Endothelial cell of umbilical vein (primary cell): Measurements from ENCODE around the gene RSPH1. TPM values are rescaled to one million over a fixed set of nuclear protein-coding genes. Genes with fewer than 3 reads are reported as not detected.

ENCODE experiments used
- BruUV-seq: library from RNA; stranded (reverse); fragments of 400-500 nt; replicated peaks from 2 replicates; lab custom pipeline; 2021; lab: Mats Ljungman, UMichigan
- CTCF ChIA-PET: fragments of 300-600, 350-600 bp; sonication (Branson Sonifier 250); formaldehyde crosslinking; loops from one replicate; lab custom pipeline; 2021; ENCODE audit warnings: antibody characterized with exemption, inconsistent platforms; lab: Charles Lee
- POLR2A ChIA-PET: fragments of 300-600, 350-600 bp; sonication (Branson Sonifier 250); formaldehyde crosslinking; loops from one replicate; lab custom pipeline; 2021; ENCODE audit warnings: antibody characterized with exemption, inconsistent platforms; lab: Charles Lee
- DNase-seq: peaks from one replicate; pipeline ENCODE4 v3.0.0-alpha.2; 2011; ENCODE audit warnings: low read depth, low spot score
- FAIRE-seq: peaks from 2 replicates; lab custom pipeline; 2011; peaks lifted over from hg19 to GRCh38; lab: Jason Lieb, UNC
- H2AFZ ChIP-seq: 2 replicates; pipeline ENCODE4 v1.6.0; 2012; ENCODE audit warnings: low read depth, low read length, control low read depth, inconsistent platforms
- H3K27ac ChIP-seq: 2 replicates; pipeline ENCODE4 v1.5.1; 2011; ENCODE audit warnings: low read depth, mild to moderate bottlenecking, control low read depth, low read length, moderate library complexity; ENCODE audit not compliant: insufficient read depth
- H3K27me3 ChIP-seq, 2 experiments: 2 replicates each; pipeline versions ENCODE4 v1.6.0 to v1.6.1; 2011; ENCODE audit warnings: low read length in 2 of 2, mixed read lengths in 1 of 2; ENCODE audit not compliant: control insufficient read depth in 2 of 2, insufficient read depth in 2 of 2
- H3K36me3 ChIP-seq, 2 experiments: 2 replicates in 1 of 2; 3 replicates in 1 of 2; pipeline ENCODE4 v1.5.1; 2011; ENCODE audit warnings: low read length in 2 of 2, mild to moderate bottlenecking in 1 of 2, moderate library complexity in 1 of 2; ENCODE audit not compliant: control insufficient read depth in 2 of 2, insufficient read depth in 2 of 2; ENCODE audit errors: extremely low read depth in 1 of 2
- H3K4me1 ChIP-seq: 3 replicates; pipeline ENCODE4 v1.5.1; 2011; ENCODE audit warnings: mild to moderate bottlenecking, low read length; ENCODE audit not compliant: control insufficient read depth, insufficient read depth; ENCODE audit errors: extremely low read depth
- H3K4me2 ChIP-seq: 2 replicates; pipeline ENCODE4 v1.6.1; 2011; ENCODE audit warnings: low read length, control low read depth, mixed read lengths; ENCODE audit not compliant: insufficient read depth
- H3K4me3 ChIP-seq, 3 experiments: fragments of 200-600 bp in 1 of 3; sonication (generic), shearing (Covaris generic) in 1 of 3; replicated peaks in 1 of 3; 2 replicates each; pipeline ENCODE4 v1.5.1; 2011 to 2016; ENCODE audit warnings: control low read depth in 3 of 3, low read length in 3 of 3, mild to moderate bottlenecking in 2 of 3, inconsistent platforms in 1 of 3, low read depth in 1 of 3, moderate library complexity in 1 of 3; ENCODE audit not compliant: insufficient read depth in 1 of 3
- H3K79me2 ChIP-seq: 2 replicates; pipeline ENCODE4 v1.6.0; 2012; ENCODE audit warnings: low read length, inconsistent platforms; ENCODE audit not compliant: control insufficient read depth, insufficient read depth
- H3K9ac ChIP-seq: replicated peaks from 2 replicates; pipeline ENCODE3; 2011; ENCODE audit warnings: low read length, control low read depth; ENCODE audit not compliant: insufficient read depth; ENCODE audit errors: extremely low read depth
- H3K9me1 ChIP-seq: replicated peaks from 3 replicates; pipeline ENCODE4 v1.6.0; 2011; ENCODE audit warnings: mild to moderate bottlenecking, low read length; ENCODE audit not compliant: control insufficient read depth, insufficient read depth; ENCODE audit errors: extremely low read depth
- H3K9me3 ChIP-seq: replicated peaks from 2 replicates; pipeline ENCODE4 v1.5.1; 2012; ENCODE audit warnings: low read length, inconsistent platforms; ENCODE audit not compliant: control insufficient read depth, insufficient read depth
- H4K20me1 ChIP-seq: replicated peaks from 2 replicates; pipeline ENCODE3; 2011; ENCODE audit warnings: mild to moderate bottlenecking, low read length; ENCODE audit not compliant: control insufficient read depth, insufficient read depth; ENCODE audit errors: extremely low read depth
- EZH2 ChIP-seq: IDR thresholded peaks from 2 replicates; pipeline ENCODE4 v1.6.1; 2012; ENCODE audit warnings: borderline replicate concordance, low read depth, mild to moderate bottlenecking, moderate library complexity, low read length, inconsistent platforms; ENCODE audit not compliant: severe bottlenecking
- FOS ChIP-seq: IDR thresholded peaks from 2 replicates; pipeline ENCODE4 v1.6.1; 2011; ENCODE audit warnings: mild to moderate bottlenecking, low read length, moderate library complexity, borderline replicate concordance; ENCODE audit not compliant: insufficient read depth
- GATA2 ChIP-seq: IDR thresholded peaks from 2 replicates; pipeline ENCODE4 v1.7.0; 2011; ENCODE audit warnings: low read depth, mild to moderate bottlenecking, moderate library complexity, mixed read lengths, low read length; ENCODE audit not compliant: insufficient read length, insufficient read depth
- JUN ChIP-seq: IDR thresholded peaks from 2 replicates; pipeline ENCODE4 v1.6.1; 2011; ENCODE audit warnings: borderline replicate concordance, low read depth; ENCODE audit not compliant: insufficient read length, insufficient read depth
- MYC ChIP-seq: IDR thresholded peaks from one replicate; pipeline ENCODE4 v1.6.1; 2011; ENCODE audit warnings: mild to moderate bottlenecking, low read depth, low read length
- POLR2A ChIP-seq: IDR thresholded peaks from 2 replicates; pipeline ENCODE4 v1.6.1; 2012; ENCODE audit warnings: low read depth, mild to moderate bottlenecking, control low read depth, low read length
- POLR2AphosphoS5 ChIP-seq: IDR thresholded peaks from 2 replicates; pipeline ENCODE4 v1.6.1; 2012; ENCODE audit warnings: low read depth, mild to moderate bottlenecking, control low read depth, low read length, moderate library complexity; ENCODE audit not compliant: insufficient read depth
- dilution Hi-C: fragments of 300-500 bp; cut with MboI; formaldehyde crosslinking; loops from one replicate; pipeline ENCODE4 v1.15.0; 2019; ENCODE audit warnings: low sequenced_read_pairs; ENCODE audit not compliant: extremely low pct_ligation_motif_present
- intact Hi-C: fragments of 100-400 bp; cut with micrococcal nuclease; formaldehyde crosslinking; loops from one replicate; pipeline ENCODE4 v1.10.0; 2022
- polyA plus RNA-seq, 4 experiments: library from polyadenylated mRNA; depleted of rRNA in 3 of 4; stranded (reverse) in 3 of 4; unstranded in 1 of 4; fragments of >200 nt; gene quantifications; 2 replicates each; pipeline versions ENCODE4 v1.2.1 to v1.2.3, GENCODE V29; 2011 to 2012; ENCODE audit warnings: missing spikeins in 1 of 4
- total RNA-seq: library from RNA; stranded (reverse); gene quantifications from 2 replicates; pipeline ENCODE4 v1.2.3, GENCODE V29; 2021
- TF ChIP-seq, protein P1 (sequence below): IDR thresholded peaks from 2 replicates; pipeline ENCODE4 v1.6.1; 2011; ENCODE audit not compliant: insufficient read depth, insufficient read length
- TF ChIP-seq, protein P2 (sequence below), 2 donors: IDR thresholded peaks; 1 replicate in 1 of 2; 2 replicates in 1 of 2; pipeline ENCODE4 v1.5.1; 2011; ENCODE audit warnings: low read length in 2 of 2, mild to moderate bottlenecking in 2 of 2, moderate library complexity in 2 of 2, control low read depth in 1 of 2, inconsistent platforms in 1 of 2, low read depth in 1 of 2; ENCODE audit not compliant: insufficient read depth in 1 of 2; ENCODE audit errors: extremely low read depth in 1 of 2

RSPH1 gene
- total and polyA plus RNA-seq, 2 donors (not counting 3 experiments of a cell fraction or from before 2014, with no cell fraction given): 0.08 TPM; not detected in 1

DNA sequence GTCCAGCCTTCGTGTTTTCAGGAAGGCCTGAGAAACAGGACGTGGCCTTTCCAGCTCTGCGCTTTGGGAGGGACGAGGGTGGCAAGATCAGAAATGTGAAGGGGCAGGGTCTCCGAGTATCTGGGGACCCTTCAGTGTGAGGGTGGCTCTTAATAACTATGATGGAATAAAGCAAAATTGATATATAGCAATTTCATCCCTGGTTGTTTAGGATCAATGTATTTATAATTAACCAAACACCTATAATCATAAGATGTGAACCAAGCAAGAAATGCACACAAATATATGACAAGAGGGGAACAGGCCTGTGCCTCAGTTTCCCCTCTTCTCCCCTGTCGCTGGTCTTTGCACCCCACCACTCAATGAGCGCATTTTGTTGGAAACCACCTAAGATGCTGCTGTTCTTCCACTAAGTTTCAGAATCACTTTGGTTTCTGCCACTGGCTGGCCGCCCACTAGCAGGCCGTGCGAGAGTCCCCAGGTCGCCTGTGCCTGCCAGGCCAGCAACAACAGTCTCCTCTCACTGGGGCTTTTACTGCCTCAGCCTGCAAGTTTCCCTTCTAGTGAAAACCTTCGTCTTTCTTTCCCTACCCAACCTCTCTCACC, 55.7 kb downstream of the RSPH1 start:
- Histone ChIP-seq H2AFZ (no peak overlapping the region), H3K79me2 (no peaks in the 10 kb centered on the region), H3K27me3 (no peaks in the 10 kb centered on the region), H3K4me3 (no peak overlapping the region), H3K27ac (no peak overlapping the region), H3K4me2 (no peak overlapping the region), H4K20me1 (no peaks in the 10 kb centered on the region), H3K4me1 (no peaks in the 10 kb centered on the region), H3K9me3 (no peaks in the 10 kb centered on the region), H3K36me3 (no peaks in the 10 kb centered on the region), H3K9ac (no peak overlapping the region), H3K9me1 (no peaks in the 10 kb centered on the region)
- ChIA-PET POLR2A (no interaction called here), CTCF (no interaction called here)
- BruUV-seq: no TSS peak
- intact Hi-C loops (no loop called here), dilution Hi-C loops (no loop called here)
- FAIRE-seq (no peak), DNase-seq (no peak)
- TF ChIP-seq POLR2AphosphoS5: no peak
- TF ChIP-seq, protein P1, sequence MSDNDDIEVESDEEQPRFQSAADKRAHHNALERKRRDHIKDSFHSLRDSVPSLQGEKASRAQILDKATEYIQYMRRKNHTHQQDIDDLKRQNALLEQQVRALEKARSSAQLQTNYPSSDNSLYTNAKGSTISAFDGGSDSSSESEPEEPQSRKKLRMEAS: no peak
- TF ChIP-seq EZH2: no peak
- no peak for TF ChIP-seq GATA2

DNA sequence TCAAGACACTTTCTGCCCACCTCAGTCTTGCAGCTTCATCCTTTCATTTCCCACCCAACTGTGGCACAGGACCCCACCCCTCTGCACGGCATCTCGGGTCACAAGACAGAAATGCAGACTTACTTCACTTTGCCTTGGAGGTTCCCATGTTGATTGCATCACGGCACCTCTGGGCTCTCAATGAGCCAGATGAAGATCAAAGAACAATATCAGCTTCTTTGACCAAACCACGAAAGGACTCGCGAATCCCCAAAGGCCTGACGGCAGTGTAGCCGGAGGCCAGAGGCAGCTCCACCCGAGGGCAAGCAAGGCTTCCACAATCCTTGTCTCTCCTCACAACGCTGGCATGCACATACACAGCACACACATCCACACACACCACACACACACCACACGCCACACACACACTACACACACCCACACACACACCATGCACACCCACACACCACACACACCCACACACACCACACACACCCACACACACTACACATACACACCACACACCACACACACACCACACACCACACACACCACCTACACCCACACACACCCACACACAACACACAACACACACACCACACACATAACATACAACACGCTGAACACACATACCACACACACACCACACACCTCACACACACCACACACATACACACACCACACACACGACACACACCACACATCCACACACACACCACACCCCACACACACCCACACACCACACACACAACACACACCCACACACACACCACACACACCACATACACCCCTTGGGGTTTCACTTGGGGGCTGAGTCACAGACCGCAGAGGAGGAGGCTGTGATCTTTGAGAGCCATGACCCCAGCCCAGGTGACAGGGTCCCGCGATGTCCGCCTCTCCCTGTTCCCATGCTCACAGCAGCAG, 56.5 kb downstream of the RSPH1 start:
- no peak overlapping the region for H2AFZ ChIP-seq
- dilution Hi-C loops (no loop called here), intact Hi-C loops (no loop called here)
- no peaks in the 10 kb centered on the region for H3K36me3 ChIP-seq
- H3K4me2 ChIP-seq: no peak overlapping the region
- no TSS peak for BruUV-seq
- no peaks in the 10 kb centered on the region for H3K27me3 ChIP-seq
- no peaks in the 10 kb centered on the region for H4K20me1 ChIP-seq
- no peaks in the 10 kb centered on the region for H3K79me2 ChIP-seq
- H3K9me1 ChIP-seq: no peaks in the 10 kb centered on the region
- POLR2A ChIA-PET: no interaction called here
- DNase-seq: no peak
- H3K27ac ChIP-seq: no peak overlapping the region
- no peak overlapping the region for H3K4me3 ChIP-seq
- TF ChIP-seq JUN (no peak), MYC (no peak), POLR2A (no peak), POLR2AphosphoS5 (no peak), FOS (no peak), EZH2 (no peak), GATA2 (no peak)
- TF ChIP-seq, protein P1: no peak
- TF ChIP-seq, protein P2, sequence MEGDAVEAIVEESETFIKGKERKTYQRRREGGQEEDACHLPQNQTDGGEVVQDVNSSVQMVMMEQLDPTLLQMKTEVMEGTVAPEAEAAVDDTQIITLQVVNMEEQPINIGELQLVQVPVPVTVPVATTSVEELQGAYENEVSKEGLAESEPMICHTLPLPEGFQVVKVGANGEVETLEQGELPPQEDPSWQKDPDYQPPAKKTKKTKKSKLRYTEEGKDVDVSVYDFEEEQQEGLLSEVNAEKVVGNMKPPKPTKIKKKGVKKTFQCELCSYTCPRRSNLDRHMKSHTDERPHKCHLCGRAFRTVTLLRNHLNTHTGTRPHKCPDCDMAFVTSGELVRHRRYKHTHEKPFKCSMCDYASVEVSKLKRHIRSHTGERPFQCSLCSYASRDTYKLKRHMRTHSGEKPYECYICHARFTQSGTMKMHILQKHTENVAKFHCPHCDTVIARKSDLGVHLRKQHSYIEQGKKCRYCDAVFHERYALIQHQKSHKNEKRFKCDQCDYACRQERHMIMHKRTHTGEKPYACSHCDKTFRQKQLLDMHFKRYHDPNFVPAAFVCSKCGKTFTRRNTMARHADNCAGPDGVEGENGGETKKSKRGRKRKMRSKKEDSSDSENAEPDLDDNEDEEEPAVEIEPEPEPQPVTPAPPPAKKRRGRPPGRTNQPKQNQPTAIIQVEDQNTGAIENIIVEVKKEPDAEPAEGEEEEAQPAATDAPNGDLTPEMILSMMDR (IDR thresholded peaks at IDR 0.05; ENCODE audit: extremely low read depth in 1 of 2, insufficient read depth in 1 of 2, low read depth in 1 of 2, low read length in 2 of 2): no peak
- CTCF ChIA-PET: no interaction called here
- peak; percentile 4 for FAIRE-seq
- H3K4me1 ChIP-seq: no peaks in the 10 kb centered on the region
- H3K9ac ChIP-seq: no peak overlapping the region
- no peaks in the 10 kb centered on the region for H3K9me3 ChIP-seq
